Activated T-cell treated with anti-CD3 and anti-CD28 coated beads for 4 hours (primary cell): ENCODE results near the gene PLPP3.

ENCODE experiments used
- DNase-seq: peaks from one replicate; pipeline ENCODE4 v3.0.0-alpha.2; 2020

Gene PLPP3

GRCh38 chr1:56517404-56518130, 61.8 kb downstream of the PLPP3 start:
- no peak for DNase-seq

DNA sequence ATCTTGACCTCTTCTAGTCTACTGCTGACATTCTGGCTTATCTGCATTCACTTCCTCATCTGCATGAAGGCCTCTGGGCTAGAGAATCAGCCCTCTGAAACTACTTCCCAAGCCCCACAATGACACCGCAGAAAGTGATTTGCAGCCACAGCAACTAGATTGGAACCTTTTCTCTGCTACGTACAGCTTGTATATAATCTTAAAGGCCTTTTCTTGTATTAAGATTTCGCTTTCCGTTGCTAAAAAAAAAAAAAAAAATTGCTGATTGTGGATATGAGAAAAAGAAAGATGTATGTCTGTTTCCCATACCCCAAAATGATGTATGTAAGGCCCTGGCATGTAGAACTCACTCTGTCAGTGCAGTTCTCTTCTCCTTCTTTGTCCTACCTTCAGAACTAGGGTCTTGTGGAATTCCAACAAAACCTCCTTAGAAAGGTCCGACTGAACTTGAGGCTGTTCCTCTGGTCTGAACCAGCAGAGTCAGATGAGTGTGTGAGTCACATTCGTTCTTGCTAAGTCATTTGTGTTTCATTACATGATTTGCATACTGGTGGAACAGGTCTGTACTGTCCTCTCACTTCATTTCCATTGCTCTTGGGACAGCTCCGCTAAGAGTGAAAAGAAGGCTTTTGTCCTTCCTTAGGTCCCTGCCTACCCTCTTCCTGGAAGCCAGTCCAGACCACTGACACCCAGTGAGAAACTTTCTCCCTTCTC, 62.7 kb downstream of the PLPP3 start:
- no peak for DNase-seq

DNA sequence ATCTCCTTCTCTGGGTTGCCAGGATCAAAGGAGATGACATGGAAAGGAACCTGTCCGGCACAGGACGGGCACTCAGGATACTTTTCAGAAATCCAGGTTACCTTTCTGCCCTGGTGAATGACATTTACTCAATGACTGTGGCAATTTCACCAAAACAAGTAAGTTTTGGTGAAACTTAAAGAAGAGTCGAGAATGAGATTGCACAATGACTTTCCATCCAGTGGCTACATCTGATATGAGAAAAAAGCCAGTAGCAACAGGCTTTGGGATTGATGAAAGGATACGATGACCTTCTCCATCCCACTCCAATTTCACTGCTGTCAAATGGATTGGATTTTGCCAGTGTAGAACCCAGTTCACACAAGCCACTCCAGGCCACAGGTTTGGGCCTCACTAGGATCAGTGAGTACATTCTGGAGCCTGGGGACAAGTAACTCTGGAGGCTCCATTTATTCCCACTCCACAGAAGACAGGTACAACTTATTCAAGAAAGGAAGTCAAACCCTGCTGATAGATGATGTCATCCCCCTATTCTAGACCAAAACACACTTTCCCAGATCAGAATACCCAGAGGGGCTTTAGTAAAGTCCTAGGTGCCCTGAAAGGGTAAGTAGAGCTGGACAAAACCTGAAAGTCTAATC, 63.3 kb downstream of the PLPP3 start:
- no peak for DNase-seq

DNA sequence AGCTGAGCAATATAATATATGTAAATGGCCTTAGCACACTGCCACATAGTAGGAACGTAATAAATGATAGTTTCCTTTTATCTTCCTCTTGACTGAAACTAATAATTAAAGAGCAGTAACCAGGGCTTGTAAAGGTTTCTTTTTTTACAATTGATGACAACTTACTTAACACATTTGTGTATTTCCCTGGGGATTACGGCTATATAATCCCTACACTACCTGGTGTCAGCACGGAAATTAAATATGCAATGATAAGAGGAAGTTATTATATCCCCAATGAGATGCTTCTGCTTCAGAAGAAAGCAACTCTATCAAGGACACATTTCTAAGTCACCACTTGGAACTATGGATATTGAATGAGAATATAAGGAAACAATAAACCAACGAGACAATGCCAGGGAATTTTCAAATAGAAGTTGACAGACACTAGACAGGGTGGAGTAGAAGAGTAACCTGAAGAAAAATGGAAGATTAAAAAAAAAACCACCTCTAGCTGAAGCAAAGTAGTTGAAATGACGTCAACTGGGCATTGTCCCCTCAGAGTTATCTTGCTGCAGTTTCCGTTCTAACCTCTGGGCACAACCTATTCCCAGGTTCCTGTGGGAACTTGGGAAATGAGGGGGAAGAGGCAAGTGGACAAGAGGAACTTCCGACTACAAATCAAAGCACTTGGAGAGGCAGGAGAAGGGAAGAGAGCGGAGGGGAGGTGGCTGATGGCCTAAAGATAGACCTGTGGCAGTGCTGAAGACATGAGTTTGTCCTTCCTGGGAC, 66.5 kb downstream of the PLPP3 start:
- DNase-seq, result no peak

DNA sequence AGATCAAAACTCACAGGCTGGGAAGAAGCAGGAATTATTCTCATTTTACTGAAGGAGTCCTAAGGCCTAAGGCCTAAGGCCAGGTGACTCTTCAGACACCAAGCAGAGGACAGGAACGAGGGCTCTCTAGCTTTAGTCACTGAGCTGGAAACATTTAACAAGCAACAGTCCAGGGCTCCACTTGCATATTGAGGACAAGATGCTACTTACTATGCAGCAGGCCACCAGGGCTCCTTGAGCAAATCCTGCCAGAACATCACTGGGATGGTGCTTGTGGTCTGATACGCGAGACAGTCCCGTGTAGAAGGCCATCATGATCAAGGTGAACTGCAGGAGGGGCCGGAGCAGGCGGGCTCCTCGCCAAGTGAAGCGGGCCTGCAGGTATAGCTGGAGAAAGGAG, 67.6 kb downstream of the PLPP3 start:
- DNase-seq, result no peak

GRCh38 chr1:56511364-56511763, 68.0 kb downstream of the PLPP3 start:
- no peak for DNase-seq

DNA sequence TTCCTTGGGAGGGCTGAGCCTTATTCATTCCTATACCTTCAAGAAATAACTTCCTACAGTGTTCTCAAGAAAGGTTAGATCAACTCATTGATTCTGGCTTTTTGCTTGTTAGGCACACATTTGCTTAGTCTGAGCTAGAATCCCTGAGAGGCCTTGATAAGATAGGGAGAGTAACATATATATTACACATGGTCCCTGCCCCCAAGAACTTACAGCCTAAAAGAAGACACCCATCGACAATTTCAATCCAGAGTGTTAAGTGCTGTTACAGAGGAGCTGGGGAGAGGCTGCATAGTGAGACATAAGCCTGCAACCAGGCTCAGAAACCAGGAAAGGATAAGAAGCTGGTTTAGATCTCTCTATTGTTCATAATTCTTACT, 68.7 kb downstream of the PLPP3 start:
- DNase-seq, result no peak

GRCh38 chr1:56509713-56510641, 69.4 kb downstream of the PLPP3 start:
- DNase-seq, result no peak

- no peak for DNase-seq
Observed at GRCh38 chr1:56508523-56508983, 70.8 kb downstream of the PLPP3 start.

DNA sequence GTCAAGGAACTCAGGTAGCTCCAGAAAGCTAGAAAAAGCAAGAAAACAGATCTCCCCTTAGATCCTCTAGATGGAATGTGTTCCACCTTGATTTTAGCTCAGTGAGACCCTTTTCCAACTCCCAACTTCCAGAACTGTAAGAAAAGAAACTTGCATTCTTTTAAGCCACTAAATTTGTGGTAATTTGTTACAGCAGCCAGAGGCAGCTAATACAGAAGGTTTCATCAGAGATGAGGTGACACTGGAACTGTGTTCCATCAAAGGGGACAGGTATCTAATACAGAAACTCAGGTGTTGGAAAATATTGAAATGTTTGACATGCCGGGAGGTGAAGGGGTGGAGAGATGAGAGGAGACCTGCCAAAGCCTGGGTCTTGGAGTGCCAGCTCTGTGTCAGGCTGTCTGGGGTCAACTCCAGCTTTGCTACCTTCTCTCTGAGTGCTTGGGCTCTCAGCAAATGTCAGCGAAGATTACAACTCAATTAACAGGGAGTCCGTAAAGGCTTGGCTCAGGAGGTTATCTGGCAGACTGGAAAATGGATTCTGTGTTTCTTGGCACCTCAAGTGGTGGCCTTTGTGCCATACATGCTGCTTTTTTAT, 71.3 kb downstream of the PLPP3 start:
- no peak for DNase-seq

GRCh38 chr1:56506951-56507491, 72.3 kb downstream of the PLPP3 start:
- DNase-seq, result no peak

GRCh38 chr1:56505792-56506743, 73.3 kb downstream of the PLPP3 start:
- DNase-seq, result no peak

DNA sequence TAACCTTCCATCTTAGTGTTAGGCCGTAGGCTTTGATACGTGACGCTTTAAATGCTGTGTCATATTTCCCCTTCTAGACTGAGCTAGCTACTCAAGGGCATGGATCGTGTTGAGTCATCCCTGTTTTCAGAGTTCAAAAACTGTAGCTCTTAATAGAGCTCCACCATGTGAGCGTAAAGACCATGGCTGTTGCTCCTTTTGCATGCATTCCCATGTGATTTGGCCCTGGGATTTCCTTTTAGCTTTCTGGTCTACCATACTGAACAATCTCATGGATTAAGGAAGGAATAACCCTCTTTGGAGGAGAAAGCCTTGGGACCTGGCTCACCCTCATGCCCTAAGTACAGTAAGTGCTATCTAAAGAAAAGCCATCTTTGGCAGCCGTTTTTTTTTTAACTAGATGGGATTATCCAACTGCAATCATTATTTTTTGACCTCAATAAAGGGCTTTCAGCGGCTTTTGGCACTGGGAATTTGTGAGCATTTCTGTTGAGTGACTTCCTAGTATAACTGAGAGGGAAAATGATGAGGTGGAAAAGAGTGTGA, 76.6 kb downstream of the PLPP3 start:
- no peak for DNase-seq

DNA sequence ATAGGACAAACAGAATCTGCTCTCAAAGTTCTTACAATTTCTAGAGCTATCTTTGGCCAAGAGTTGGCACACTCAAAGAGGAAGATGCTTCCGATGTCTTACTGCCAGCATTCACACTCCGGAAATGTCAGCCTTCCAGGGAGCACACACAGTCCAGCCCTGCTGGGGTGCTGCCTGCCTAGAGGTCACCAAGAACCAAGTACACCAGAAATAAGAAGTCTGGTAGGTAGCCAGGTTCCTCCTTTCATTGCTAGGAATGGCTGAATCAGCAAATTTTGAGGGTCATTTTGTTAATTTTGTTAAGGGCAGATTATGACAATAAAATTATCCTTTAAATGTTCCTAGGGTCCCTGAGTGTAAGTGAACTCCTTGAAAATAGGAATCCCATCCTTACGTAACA, 77.5 kb downstream of the PLPP3 start:
- no peak for DNase-seq

- DNase-seq, result no peak
Observed at GRCh38 chr1:56501426-56501825, 77.9 kb downstream of the PLPP3 start.

GRCh38 chr1:56496821-56497772, 82.3 kb downstream of the PLPP3 start:
- DNase-seq, result no peak

- no peak for DNase-seq
Observed at GRCh38 chr1:56496158-56496557, 83.2 kb downstream of the PLPP3 start.

GRCh38 chr1:56495538-56495937, 83.8 kb downstream of the PLPP3 start:
- no peak for DNase-seq

DNA sequence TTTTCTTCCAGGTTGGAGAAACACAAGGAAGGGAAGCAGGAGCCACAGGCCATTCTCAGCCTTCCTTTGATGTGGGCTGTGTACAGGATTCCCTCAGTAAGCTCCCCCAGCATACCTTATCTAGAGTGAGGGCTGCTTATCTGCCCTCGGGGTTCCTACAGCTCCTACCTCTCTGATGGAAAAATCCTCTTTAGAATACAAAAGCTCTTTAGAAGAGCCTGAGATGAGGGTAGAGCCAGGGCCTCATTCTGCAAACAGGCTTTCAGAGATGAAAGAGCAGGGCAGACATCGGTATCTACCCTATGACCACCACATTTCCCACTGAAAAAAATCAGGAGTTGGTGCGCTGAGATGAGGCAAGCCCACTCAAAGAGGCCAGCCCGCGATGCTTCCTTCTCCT, 85.1 kb downstream of the PLPP3 start:
- DNase-seq, result no peak
